Measurements from ENCODE around the gene DSCAML1. TPM values are rescaled to one million over a fixed set of nuclear protein-coding genes. Genes with fewer than 3 reads are reported as not detected.

Gene DSCAML1
- total RNA-seq, 1 donor from 2014 or later, result 0.02 TPM

GRCh38 chr11:117639601-117640000 is 157.4 kb downstream of the DSCAML1 start:
- Mint-ChIP-seq H3K4me3 (no peak overlapping the region), H3K9me3 (no peaks in the 10 kb centered on the region), H3K36me3 (ENCODE audit: low read depth) (no peaks in the 10 kb centered on the region), H3K27ac (no peak overlapping the region), H3K27me3 (peaks cover 5% of the 10 kb centered on the region), H3K4me1 (no peaks in the 10 kb centered on the region)
- intact Hi-C loops (cut with micrococcal nuclease), result no loop called here
- no peak for DNase-seq

GRCh38 chr11:117638911-117639543 is 158.0 kb downstream of the DSCAML1 start:
- Mint-ChIP-seq H3K27me3 (peaks cover 5% of the 10 kb centered on the region), H3K27ac (no peak overlapping the region), H3K4me1 (no peaks in the 10 kb centered on the region), H3K9me3 (no peaks in the 10 kb centered on the region), H3K4me3 (no peak overlapping the region), H3K36me3 (ENCODE audit: low read depth) (no peaks in the 10 kb centered on the region)
- intact Hi-C loops (cut with micrococcal nuclease), result no loop called here
- DNase-seq, result no peak

- no peaks in the 10 kb centered on the region for H3K36me3 Mint-ChIP-seq (ENCODE audit: low read depth)
- H3K4me3 Mint-ChIP-seq, result no peak overlapping the region
- H3K27me3 Mint-ChIP-seq, result peaks cover 5% of the 10 kb centered on the region
- no peak for DNase-seq
- no peaks in the 10 kb centered on the region for H3K9me3 Mint-ChIP-seq
- H3K4me1 Mint-ChIP-seq, result no peaks in the 10 kb centered on the region
- no peak overlapping the region for H3K27ac Mint-ChIP-seq
- intact Hi-C loops (cut with micrococcal nuclease), result no loop called here
These were observed 162.0 kb downstream of the DSCAML1 start for GRCh38 chr11:117634756-117635603.

GRCh38 chr11:117633976-117634755 is 162.8 kb downstream of the DSCAML1 start:
- Mint-ChIP-seq H3K27me3 (peaks cover 5% of the 10 kb centered on the region), H3K4me1 (no peaks in the 10 kb centered on the region), H3K27ac (no peak overlapping the region), H3K36me3 (ENCODE audit: low read depth) (no peaks in the 10 kb centered on the region), H3K9me3 (no peaks in the 10 kb centered on the region), H3K4me3 (no peak overlapping the region)
- intact Hi-C loops (cut with micrococcal nuclease), result no loop called here
- DNase-seq, result no peak

- intact Hi-C loops (cut with micrococcal nuclease), result no loop called here
- Mint-ChIP-seq H3K9me3 (no peaks in the 10 kb centered on the region), H3K36me3 (ENCODE audit: low read depth) (no peaks in the 10 kb centered on the region), H3K4me1 (no peaks in the 10 kb centered on the region), H3K27ac (no peak overlapping the region), H3K27me3 (peaks cover 5% of the 10 kb centered on the region), H3K4me3 (no peak overlapping the region)
- DNase-seq, result no peak
These were observed 163.7 kb downstream of the DSCAML1 start for GRCh38 chr11:117633186-117633754.

- Mint-ChIP-seq H3K4me1 (no peaks in the 10 kb centered on the region), H3K4me3 (no peak overlapping the region), H3K9me3 (no peaks in the 10 kb centered on the region), H3K27ac (no peak overlapping the region), H3K27me3 (peaks cover 5% of the 10 kb centered on the region), H3K36me3 (ENCODE audit: low read depth) (no peaks in the 10 kb centered on the region)
- no peak for DNase-seq
- intact Hi-C loops (cut with micrococcal nuclease), result no loop called here
These were observed 164.7 kb downstream of the DSCAML1 start for GRCh38 chr11:117632306-117632705.

- H3K9me3 Mint-ChIP-seq, result no peaks in the 10 kb centered on the region
- DNase-seq, result no peak
- intact Hi-C loops (cut with micrococcal nuclease), result no loop called here
- H3K36me3 Mint-ChIP-seq (ENCODE audit: low read depth), result no peaks in the 10 kb centered on the region
- H3K27ac Mint-ChIP-seq, result no peak overlapping the region
- H3K27me3 Mint-ChIP-seq, result peaks cover 3% of the 10 kb centered on the region
- no peaks in the 10 kb centered on the region for H3K4me1 Mint-ChIP-seq
- H3K4me3 Mint-ChIP-seq, result no peak overlapping the region
These were observed 165.5 kb downstream of the DSCAML1 start for GRCh38 chr11:117631336-117632140.

GRCh38 chr11:117629891-117630538 is 167.0 kb downstream of the DSCAML1 start:
- H3K36me3 Mint-ChIP-seq (ENCODE audit: low read depth), result no peaks in the 10 kb centered on the region
- H3K4me3 Mint-ChIP-seq, result no peak overlapping the region
- H3K9me3 Mint-ChIP-seq, result no peaks in the 10 kb centered on the region

GRCh38 chr11:117629146-117629545 is 167.9 kb downstream of the DSCAML1 start:
- DNase-seq, result no peak
- Mint-ChIP-seq H3K36me3 (ENCODE audit: low read depth) (no peaks in the 10 kb centered on the region), H3K4me1 (no peaks in the 10 kb centered on the region), H3K27ac (no peak overlapping the region), H3K27me3 (peaks cover 1% of the 10 kb centered on the region), H3K9me3 (no peaks in the 10 kb centered on the region), H3K4me3 (no peak overlapping the region)
- intact Hi-C loops (cut with micrococcal nuclease), result no loop called here

More at GRCh38 chr11:117629891-117630538, 167.0 kb downstream of the DSCAML1 start:
- intact Hi-C loops (cut with micrococcal nuclease), result no loop called here
- H3K27me3 Mint-ChIP-seq, result no peaks in the 10 kb centered on the region
- H3K27ac Mint-ChIP-seq, result no peak overlapping the region
- DNase-seq, result no peak
- no peaks in the 10 kb centered on the region for H3K4me1 Mint-ChIP-seq

GRCh38 chr11:117627259-117627658 is 169.8 kb downstream of the DSCAML1 start:
- DNase-seq, result no peak
- H3K4me3 Mint-ChIP-seq, result no peak overlapping the region
- H3K27me3 Mint-ChIP-seq, result peaks cover 4% of the 10 kb centered on the region
- H3K27ac Mint-ChIP-seq, result no peak overlapping the region
- H3K4me1 Mint-ChIP-seq, result no peaks in the 10 kb centered on the region
- intact Hi-C loops (cut with micrococcal nuclease), result no loop called here
- no peaks in the 10 kb centered on the region for H3K36me3 Mint-ChIP-seq (ENCODE audit: low read depth)
- no peaks in the 10 kb centered on the region for H3K9me3 Mint-ChIP-seq

- no peak for DNase-seq
- Mint-ChIP-seq H3K4me3 (no peak overlapping the region), H3K4me1 (no peaks in the 10 kb centered on the region), H3K27ac (no peak overlapping the region), H3K27me3 (peaks cover 4% of the 10 kb centered on the region), H3K36me3 (ENCODE audit: low read depth) (no peaks in the 10 kb centered on the region), H3K9me3 (no peaks in the 10 kb centered on the region)
- intact Hi-C loops (cut with micrococcal nuclease), result no loop called here
These were observed 170.4 kb downstream of the DSCAML1 start for GRCh38 chr11:117626576-117626975.

GRCh38 chr11:117625237-117625636 is 171.8 kb downstream of the DSCAML1 start:
- H3K9me3 Mint-ChIP-seq, result peaks cover 4% of the 10 kb centered on the region
- no peak overlapping the region for H3K27ac Mint-ChIP-seq
- H3K36me3 Mint-ChIP-seq (ENCODE audit: low read depth), result no peaks in the 10 kb centered on the region
- intact Hi-C loops (cut with micrococcal nuclease), result no loop called here
- H3K4me1 Mint-ChIP-seq, result no peaks in the 10 kb centered on the region
- no peak overlapping the region for H3K4me3 Mint-ChIP-seq
- peaks cover 7% of the 10 kb centered on the region for H3K27me3 Mint-ChIP-seq
- no peak for DNase-seq

- no peak overlapping the region for H3K27ac Mint-ChIP-seq
- peaks cover 4% of the 10 kb centered on the region for H3K9me3 Mint-ChIP-seq
- intact Hi-C loops (cut with micrococcal nuclease), result loop anchor here (5.0 kb wide), 1 partner anchor 197 kb away; no protein-coding TSS in a partner anchor
- DNase-seq, result no peak
- H3K4me1 Mint-ChIP-seq, result no peaks in the 10 kb centered on the region
- H3K4me3 Mint-ChIP-seq, result no peak overlapping the region
- peaks cover 9% of the 10 kb centered on the region for H3K27me3 Mint-ChIP-seq
- H3K36me3 Mint-ChIP-seq (ENCODE audit: low read depth), result no peaks in the 10 kb centered on the region
These were observed 173.2 kb downstream of the DSCAML1 start for GRCh38 chr11:117623831-117624271.

Measured in activated CD4-positive, alpha-beta T cell treated with anti-CD3 and anti-CD28 coated beads, Interleukin-2, amount 10 ng/mL, durations not matched to agents 24 days and 14 days (primary cell).